K562 (cell line): ENCODE measurements around the gene AGO1. TPM values are rescaled to one million over a fixed set of nuclear protein-coding genes. Genes with fewer than 3 reads are reported as not detected.

Experiments used
- ATAC-seq: fragments of 200-7000 bp; cut with Tn5 transposase; 3 replicates; pipeline ENCODE4 v1.9.1; 2020; ENCODE audit warnings: moderate library complexity
- BruUV-seq: library from RNA; stranded (reverse); fragments of 400-500 nt; replicated peaks from 2 replicates; lab custom pipeline; 2021; lab: Mats Ljungman, UMichigan
- CTCF ChIA-PET: fragments of 300-600 bp; formaldehyde crosslinking; extraction: SDS; loops from one replicate; lab custom pipeline; 2021; ENCODE audit warnings: low intra/inter-chr PET ratio; lab: Yijun Ruan, JAX
- POLR2A ChIA-PET: fragments of 300-600, 350-650 bp; sonication (Branson Sonifier 250); formaldehyde crosslinking; extraction: SDS; loops from one replicate; lab custom pipeline; 2021; ENCODE audit warnings: antibody characterized with exemption, inconsistent platforms; lab: Yijun Ruan, JAX
- DNase-seq, 4 experiments: peaks; one replicate each; pipeline versions ENCODE4 v3.0.0 to v3.0.0-alpha.2; 2011 to 2018; ENCODE audit warnings: low spot score in 3 of 4, mixed read lengths in 3 of 4; ENCODE audit errors: extremely low read depth in 1 of 4
- FAIRE-seq: peaks from 2 replicates; lab custom pipeline; 2011; peaks lifted over from hg19 to GRCh38; lab: Jason Lieb, UNC
- H2AFZ ChIP-seq: 2 replicates; pipeline ENCODE4 v1.6.0; 2011; ENCODE audit warnings: low read depth, low read length, control low read depth, inconsistent platforms
- H3K27ac ChIP-seq: fragments of 200-600 bp; 3 replicates; pipeline ENCODE4 v1.8.0; 2011; ENCODE audit warnings: low read depth, mild to moderate bottlenecking, control low read depth, inconsistent platforms, low read length, moderate library complexity, mixed read lengths; ENCODE audit errors: extremely low read depth
- H3K27me3 ChIP-seq, 2 experiments: fragments of 300-600 bp in 1 of 2; 2 replicates in 1 of 2; 3 replicates in 1 of 2; pipeline versions ENCODE4 v1.6.0 to v1.8.0; 2011; ENCODE audit warnings: inconsistent platforms in 2 of 2, low read length in 2 of 2, mild to moderate bottlenecking in 1 of 2, mixed read lengths in 1 of 2, moderate library complexity in 1 of 2; ENCODE audit not compliant: control insufficient read depth in 2 of 2, insufficient read depth in 2 of 2
- H3K36me3 ChIP-seq: fragments of 300-600 bp; 3 replicates; pipeline ENCODE4 v1.8.0; 2011; ENCODE audit warnings: mild to moderate bottlenecking, low read length, inconsistent platforms; ENCODE audit not compliant: control insufficient read depth, insufficient read depth
- H3K4me1 ChIP-seq, 2 experiments: fragments of 200-600 bp in 1 of 2; replicated peaks in 1 of 2; 2 replicates in 1 of 2; 3 replicates in 1 of 2; pipeline versions ENCODE4 v1.5.1 to v1.8.0; 2011; ENCODE audit warnings: inconsistent platforms in 2 of 2, low read length in 2 of 2, mild to moderate bottlenecking in 1 of 2, mixed read lengths in 1 of 2, moderate library complexity in 1 of 2; ENCODE audit not compliant: control insufficient read depth in 2 of 2, insufficient read depth in 2 of 2
- H3K4me2 ChIP-seq: 2 replicates; pipeline ENCODE4 v1.6.1; 2011; ENCODE audit warnings: low read length, control low read depth, inconsistent platforms, mixed read lengths; ENCODE audit not compliant: insufficient read depth
- H3K4me3 ChIP-seq: fragments of 200-600 bp; sonication (generic), shearing (Covaris generic); 2 replicates; pipeline ENCODE4 v1.5.1; 2016; ENCODE audit warnings: control low read depth, inconsistent platforms
- H3K79me2 ChIP-seq: fragments of 200-600 bp; 3 replicates; pipeline ENCODE4 v1.8.0; 2011; ENCODE audit warnings: low read length, inconsistent platforms; ENCODE audit not compliant: control insufficient read depth, insufficient read depth
- H3K9ac ChIP-seq, 2 experiments: 2 replicates each; pipeline versions ENCODE4 v1.6.0 to v1.6.1; 2011; ENCODE audit warnings: low read depth in 2 of 2, low read length in 2 of 2, control low read depth in 1 of 2, inconsistent platforms in 1 of 2, mild to moderate bottlenecking in 1 of 2, mixed read lengths in 1 of 2; ENCODE audit not compliant: insufficient read depth in 1 of 2
- H3K9me1 ChIP-seq: one replicate; pipeline ENCODE4 v1.6.0; 2011; ENCODE audit warnings: inconsistent platforms, mild to moderate bottlenecking, low read length, moderate library complexity; ENCODE audit not compliant: control insufficient read depth, insufficient read depth
- H3K9me3 ChIP-seq: replicated peaks from 2 replicates; pipeline ENCODE4 v1.5.1; 2011; ENCODE audit warnings: low read depth, low read length, inconsistent platforms; ENCODE audit not compliant: control insufficient read depth, insufficient read depth
- H4K20me1 ChIP-seq: replicated peaks from 2 replicates; pipeline ENCODE4 v1.6.1; 2011; ENCODE audit warnings: low read length, inconsistent platforms, mixed read lengths; ENCODE audit not compliant: control insufficient read depth, insufficient read depth
- CBX1 ChIP-seq: sonication (generic); IDR thresholded peaks from 2 replicates; pipeline ENCODE4 v1.6.1; 2016; ENCODE audit warnings: antibody characterized with exemption, low read depth, mild to moderate bottlenecking
- CEBPB ChIP-seq: fragments of 450-650 bp; IDR thresholded peaks from 2 replicates; pipeline ENCODE4 v1.6.1; 2016; ENCODE audit warnings: missing genetic modification characterization, missing compliant biosample characterization
- CHD4 ChIP-seq: fragments of 200-600 bp; sonication (generic); IDR thresholded peaks from 3 replicates; pipeline ENCODE4 v1.6.1; 2012; ENCODE audit warnings: low read depth, mild to moderate bottlenecking, mixed read lengths, low read length, inconsistent platforms; ENCODE audit not compliant: insufficient read depth, insufficient replicate concordance, poor library complexity, severe bottlenecking
- DPF2 ChIP-seq: fragments of 450-650 bp; IDR thresholded peaks from 2 replicates; pipeline ENCODE4 v1.6.1; 2016
- HDGF ChIP-seq: fragments of 450-650 bp; IDR thresholded peaks from 2 replicates; pipeline ENCODE4 v1.6.1; 2016
- MAFG ChIP-seq: fragments of 450-650 bp; conservative IDR thresholded peaks from 2 replicates; pipeline ENCODE4 v1.6.1; 2016; ENCODE audit warnings: missing genetic modification characterization, missing compliant biosample characterization
- MCM3 ChIP-seq: fragments of 450-650 bp; IDR thresholded peaks from 2 replicates; pipeline ENCODE4 v1.6.1; 2016
- OTX1 ChIP-seq: fragments of 450-650 bp; formaldehyde crosslinking; IDR thresholded peaks from 2 replicates; pipeline ENCODE4 v1.4.0; 2022; ENCODE audit warnings: mild to moderate bottlenecking
- POLR2AphosphoS2 ChIP-seq: IDR thresholded peaks from 2 replicates; pipeline ENCODE4 v1.6.1; 2012; ENCODE audit warnings: low read length, improper control_type of control experiment
- POLR3A ChIP-seq: IDR thresholded peaks from 2 replicates; pipeline ENCODE4 v1.6.1; 2011; ENCODE audit warnings: borderline replicate concordance, mild to moderate bottlenecking, moderate library complexity; ENCODE audit not compliant: insufficient read length, insufficient read depth; ENCODE audit errors: extremely low read depth
- SRSF9 ChIP-seq: fragments of 200-400 bp; formaldehyde crosslinking; IDR thresholded peaks from 2 replicates; pipeline ENCODE4 v1.6.1; 2017; ENCODE audit warnings: low read depth, low read length, borderline replicate concordance
- TCF7 ChIP-seq: sonication (generic); IDR thresholded peaks from 2 replicates; pipeline ENCODE4 v1.6.1; 2016; ENCODE audit warnings: antibody characterized with exemption, borderline replicate concordance
- ZKSCAN3 ChIP-seq: fragments of 250-450 bp; sonication (Bioruptor Pico); IDR thresholded peaks from 2 replicates; pipeline ENCODE4 v1.4.0; 2020
- ZNF217 ChIP-seq: sonication (generic); formaldehyde crosslinking; IDR thresholded peaks from 2 replicates; pipeline ENCODE4 v1.8.0; 2022; ENCODE audit warnings: mild to moderate bottlenecking, missing genetic modification reagents
- WGBS: fragments of 100-300 bp; shearing (Covaris generic); methylation state at CpG from one replicate; pipeline ENCODE4 v1.1.6; 2016; ENCODE audit warnings: low coverage, mixed read lengths; ENCODE audit not compliant: insufficient coverage; ENCODE audit errors: missing lambda C conversion rate; 5-methylcytosine and 5-hydroxymethylcytosine counted together
- in situ Hi-C: fragments of 300-500 bp; cut with MboI; formaldehyde crosslinking; loops from 4 replicates; pipeline ENCODE4 v1.15.0; 2018; ENCODE audit warnings: inconsistent platforms, mixed read lengths
- intact Hi-C: fragments of 100-400 bp; cut with micrococcal nuclease; formaldehyde crosslinking; loops from 2 replicates; pipeline ENCODE4 v1.14.2; 2022
- polyA plus RNA-seq, 8 experiments: library from polyadenylated mRNA; depleted of rRNA in 4 of 8; stranded (reverse) in 5 of 8; unstranded in 3 of 8; fragments of >200 nt; fragmentation: Nextera tagmentation in 2 of 8; fragmentation: Illumina TruSeq in 1 of 8; extraction: Ambion mirVana in 2 of 8; extraction: Trizol in 1 of 8; gene quantifications; 2 replicates each; pipeline versions ENCODE4 v1.2.1 to v1.2.3, GENCODE V29; 2011 to 2014; ENCODE audit warnings: inconsistent platforms in 1 of 8, missing spikeins in 1 of 8
- total RNA-seq, 7 experiments: library from RNA; depleted of rRNA in 6 of 7; stranded (reverse); fragments of >200 nt in 6 of 7; fragmentation: Illumina TruSeq in 2 of 7; extraction: Trizol in 2 of 7; gene quantifications; 2 replicates each; pipeline versions ENCODE4 v1.2.1 to v1.2.3, GENCODE V29; 2011 to 2021; ENCODE audit warnings: low replicate concordance in 1 of 7
- TF ChIP-seq, protein P1 (sequence below): fragments of 250-450 bp; sonication (Bioruptor Pico); IDR thresholded peaks from 2 replicates; pipeline ENCODE4 v1.5.0; 2020; ENCODE audit warnings: mild to moderate bottlenecking
- TF ChIP-seq, protein P2 (sequence below): fragments of 250-450 bp; sonication (Bioruptor Pico); IDR thresholded peaks from 2 replicates; pipeline ENCODE4 v1.8.0; 2022; ENCODE audit warnings: moderate library complexity, mild to moderate bottlenecking, inconsistent platforms
- TF ChIP-seq, protein P3 (sequence below), 2 experiments: IDR thresholded peaks in 1 of 2; conservative IDR thresholded peaks in 1 of 2; 2 replicates each; pipeline ENCODE4 v1.6.1; 2016; ENCODE audit warnings: low read depth in 2 of 2, mild to moderate bottlenecking in 1 of 2, missing compliant biosample characterization in 1 of 2, missing genetic modification characterization in 1 of 2, moderate library complexity in 1 of 2

The AGO1 gene
- total and polyA plus RNA-seq, 9 of the 15 experiments (the other 6 are each of a cell fraction or from before 2014, with no cell fraction given) = 7.3 to 64.2 (median 26.0) TPM

DNA sequence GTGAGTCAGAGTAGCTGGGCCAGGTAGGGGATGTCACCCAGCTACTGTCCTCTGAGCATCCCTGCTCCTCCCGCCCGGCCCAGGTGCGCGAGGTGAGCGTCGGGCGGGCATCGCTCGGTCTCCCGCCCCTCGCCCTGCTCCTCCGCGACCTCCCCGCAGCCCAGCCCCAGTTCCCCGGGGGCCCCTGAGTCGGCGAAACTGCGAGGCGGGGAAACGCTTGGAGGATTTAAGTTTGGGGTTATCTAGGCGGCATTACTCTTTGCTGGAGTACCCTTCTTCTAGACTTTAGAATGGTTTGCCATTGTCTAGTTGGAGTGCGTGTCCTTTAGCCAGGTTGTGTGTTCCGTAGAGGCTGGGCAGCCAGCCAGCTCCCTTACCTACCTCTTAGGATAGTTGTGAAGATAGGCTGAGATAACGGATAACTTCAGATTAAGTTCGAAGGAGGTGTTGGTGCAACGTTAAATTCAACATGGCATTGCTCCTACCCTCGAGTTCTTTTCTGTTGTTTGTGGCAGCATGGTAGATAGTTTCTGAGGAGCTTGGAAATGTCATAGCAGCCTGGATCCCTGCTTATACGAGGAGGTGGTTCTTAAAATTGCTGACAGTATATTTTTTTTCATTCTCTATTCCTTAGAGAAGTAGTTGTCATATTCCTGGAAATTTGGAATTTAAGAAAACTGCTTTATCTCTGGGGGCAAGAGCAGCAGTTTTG is 48.6 kb downstream of the AGO1 start:
- Histone ChIP-seq H3K9ac (peak overlapping the region; percentile 78 to 98), H2AFZ (peak overlapping the region; percentile 89), H3K4me2 (peak overlapping the region; percentile 94), H3K27me3 (no peaks in the 10 kb centered on the region), H3K4me3 (peak overlapping the region; percentile 86), H3K9me3 (no peaks in the 10 kb centered on the region), H3K79me2 (peaks cover 58% of the 10 kb centered on the region), H4K20me1 (no peaks in the 10 kb centered on the region), H3K4me1 (peaks cover 15 to 23% of the 10 kb centered on the region in 2 experiments), H3K27ac (peak overlapping the region; percentile 93), H3K9me1 (no peaks in the 10 kb centered on the region), H3K36me3 (peaks cover 10% of the 10 kb centered on the region; the same call in 2 of the 3 replicates)
- in situ Hi-C loops (no loop called here), intact Hi-C loops (loop anchor here (1.0 to 5.0 kb wide), 3 partner anchors 48 to 156 kb away; partner anchors contain the start of genes ADPRS and AGO1)
- FAIRE-seq = no peak
- ChIA-PET POLR2A (interaction anchor here (0.6 to 4.1 kb wide), 17 partner anchors 9 to 293 kb away, joined by 3 to 22 read pairs (median 3); partner anchors contain the start of gene THRAP3), CTCF (interaction anchor here (1.1 kb wide), 1 partner anchor 70 kb away, joined by 3 read pairs; no protein-coding TSS in a partner anchor)
- DNase-seq = peak in 2 of 4 experiments; percentile 30 to 56
- WGBS = 0% methylated on average over 26 of the region's 28 CpGs
- no TSS peak for BruUV-seq
- ATAC-seq = peak; percentile 43
- TF ChIP-seq DPF2 = 0 out of 2 replicates have a peak, but pooled peaks have one; percentile 20
- no peak for TF ChIP-seq TCF7
- TF ChIP-seq POLR2AphosphoS2 = no peak
- TF ChIP-seq MCM3 = no peak
- peak; percentile 95 for TF ChIP-seq MAFG (tag)
- TF ChIP-seq POLR3A = no peak
- no peak for TF ChIP-seq ZNF217
- TF ChIP-seq, protein P1, sequence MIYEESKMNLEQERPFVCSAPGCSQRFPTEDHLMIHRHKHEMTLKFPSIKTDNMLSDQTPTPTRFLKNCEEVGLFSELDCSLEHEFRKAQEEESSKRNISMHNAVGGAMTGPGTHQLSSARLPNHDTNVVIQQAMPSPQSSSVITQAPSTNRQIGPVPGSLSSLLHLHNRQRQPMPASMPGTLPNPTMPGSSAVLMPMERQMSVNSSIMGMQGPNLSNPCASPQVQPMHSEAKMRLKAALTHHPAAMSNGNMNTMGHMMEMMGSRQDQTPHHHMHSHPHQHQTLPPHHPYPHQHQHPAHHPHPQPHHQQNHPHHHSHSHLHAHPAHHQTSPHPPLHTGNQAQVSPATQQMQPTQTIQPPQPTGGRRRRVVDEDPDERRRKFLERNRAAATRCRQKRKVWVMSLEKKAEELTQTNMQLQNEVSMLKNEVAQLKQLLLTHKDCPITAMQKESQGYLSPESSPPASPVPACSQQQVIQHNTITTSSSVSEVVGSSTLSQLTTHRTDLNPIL (CRISPR knock-in tag) = no peak
- no peak for TF ChIP-seq CEBPB (tag)
- TF ChIP-seq CHD4 = no peak
- no peak for TF ChIP-seq HDGF
- TF ChIP-seq CBX1 = no peak
- TF ChIP-seq ZKSCAN3 (CRISPR knock-in tag) = no peak
- TF ChIP-seq, protein P2, sequence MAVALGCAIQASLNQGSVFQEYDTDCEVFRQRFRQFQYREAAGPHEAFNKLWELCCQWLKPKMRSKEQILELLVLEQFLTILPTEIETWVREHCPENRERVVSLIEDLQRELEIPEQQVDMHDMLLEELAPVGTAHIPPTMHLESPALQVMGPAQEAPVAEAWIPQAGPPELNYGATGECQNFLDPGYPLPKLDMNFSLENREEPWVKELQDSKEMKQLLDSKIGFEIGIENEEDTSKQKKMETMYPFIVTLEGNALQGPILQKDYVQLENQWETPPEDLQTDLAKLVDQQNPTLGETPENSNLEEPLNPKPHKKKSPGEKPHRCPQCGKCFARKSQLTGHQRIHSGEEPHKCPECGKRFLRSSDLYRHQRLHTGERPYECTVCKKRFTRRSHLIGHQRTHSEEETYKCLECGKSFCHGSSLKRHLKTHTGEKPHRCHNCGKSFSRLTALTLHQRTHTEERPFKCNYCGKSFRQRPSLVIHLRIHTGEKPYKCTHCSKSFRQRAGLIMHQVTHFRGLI = no peak
- TF ChIP-seq, protein P3, sequence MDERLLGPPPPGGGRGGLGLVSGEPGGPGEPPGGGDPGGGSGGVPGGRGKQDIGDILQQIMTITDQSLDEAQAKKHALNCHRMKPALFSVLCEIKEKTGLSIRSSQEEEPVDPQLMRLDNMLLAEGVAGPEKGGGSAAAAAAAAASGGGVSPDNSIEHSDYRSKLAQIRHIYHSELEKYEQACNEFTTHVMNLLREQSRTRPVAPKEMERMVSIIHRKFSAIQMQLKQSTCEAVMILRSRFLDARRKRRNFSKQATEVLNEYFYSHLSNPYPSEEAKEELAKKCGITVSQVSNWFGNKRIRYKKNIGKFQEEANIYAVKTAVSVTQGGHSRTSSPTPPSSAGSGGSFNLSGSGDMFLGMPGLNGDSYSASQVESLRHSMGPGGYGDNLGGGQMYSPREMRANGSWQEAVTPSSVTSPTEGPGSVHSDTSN (CRISPR knock-in tag; IDR thresholded peaks at IDR 0.05; ENCODE audit: low read depth) = no peak
- TF ChIP-seq, protein P3 (tag; conservative IDR thresholded peaks at IDR 0.05; ENCODE audit: low read depth) = no peak
- no peak for TF ChIP-seq OTX1 (CRISPR knock-in tag)
- TF ChIP-seq SRSF9 = no peak
